Breast epithelium (tissue), 3 donors: ENCODE results near the gene ELMO1.
A peak's percentile ranks its signal among the peaks of the same experiment; 100 is the strongest.

Source experiments
- POLR2A ChIP-seq: fragments of 450-650 bp; IDR thresholded peaks from one replicate; pipeline ENCODE4 v1.6.1; 2016; ENCODE audit warnings: antibody characterized with exemption, mild to moderate bottlenecking, moderate library complexity
- POLR2AphosphoS5 ChIP-seq, 3 donors: sonication (generic); formaldehyde crosslinking; IDR thresholded peaks; one replicate each; pipeline ENCODE4 v1.6.1; 2017; ENCODE audit warnings: antibody characterized with exemption in 3 of 3
- TF ChIP-seq, protein P1 (sequence below), 3 donors: fragments of 450-650 bp; IDR thresholded peaks; one replicate each; pipeline ENCODE4 v1.5.1; 2016 to 2017; ENCODE audit warnings: antibody characterized with exemption in 3 of 3, mild to moderate bottlenecking in 3 of 3, moderate library complexity in 3 of 3

DNA sequence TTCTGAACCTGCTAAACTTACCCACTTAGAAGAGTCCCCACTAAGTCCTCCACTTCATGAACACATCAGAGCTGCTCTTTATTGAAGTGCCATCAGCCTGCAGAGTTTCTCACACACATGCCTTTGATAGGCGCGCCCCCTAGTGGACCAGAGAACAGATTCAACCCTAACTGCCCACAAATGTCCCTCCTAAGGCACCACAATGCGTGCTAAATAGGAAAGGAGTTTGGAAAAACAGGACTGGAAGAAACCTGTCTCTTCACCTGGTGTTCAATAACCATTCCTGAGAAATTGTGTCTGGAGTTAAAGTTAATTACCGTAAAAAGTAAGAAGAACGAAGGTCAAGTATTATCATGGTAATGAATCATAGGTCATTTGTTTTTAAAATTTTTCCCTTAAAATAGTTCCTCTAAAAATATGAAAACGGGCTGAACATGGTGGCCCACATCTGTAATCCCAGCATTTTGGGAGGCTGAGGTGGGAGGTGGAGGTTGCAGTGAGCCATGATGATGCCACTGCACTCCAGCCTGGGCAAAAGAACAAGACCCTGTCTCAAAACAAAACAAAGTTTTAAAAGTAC is 249.7 kb downstream of the ELMO1 start:
- TF ChIP-seq POLR2A (no peak), POLR2AphosphoS5 (IDR thresholded peaks at IDR 0.05) (no peak)
- TF ChIP-seq, protein P1, sequence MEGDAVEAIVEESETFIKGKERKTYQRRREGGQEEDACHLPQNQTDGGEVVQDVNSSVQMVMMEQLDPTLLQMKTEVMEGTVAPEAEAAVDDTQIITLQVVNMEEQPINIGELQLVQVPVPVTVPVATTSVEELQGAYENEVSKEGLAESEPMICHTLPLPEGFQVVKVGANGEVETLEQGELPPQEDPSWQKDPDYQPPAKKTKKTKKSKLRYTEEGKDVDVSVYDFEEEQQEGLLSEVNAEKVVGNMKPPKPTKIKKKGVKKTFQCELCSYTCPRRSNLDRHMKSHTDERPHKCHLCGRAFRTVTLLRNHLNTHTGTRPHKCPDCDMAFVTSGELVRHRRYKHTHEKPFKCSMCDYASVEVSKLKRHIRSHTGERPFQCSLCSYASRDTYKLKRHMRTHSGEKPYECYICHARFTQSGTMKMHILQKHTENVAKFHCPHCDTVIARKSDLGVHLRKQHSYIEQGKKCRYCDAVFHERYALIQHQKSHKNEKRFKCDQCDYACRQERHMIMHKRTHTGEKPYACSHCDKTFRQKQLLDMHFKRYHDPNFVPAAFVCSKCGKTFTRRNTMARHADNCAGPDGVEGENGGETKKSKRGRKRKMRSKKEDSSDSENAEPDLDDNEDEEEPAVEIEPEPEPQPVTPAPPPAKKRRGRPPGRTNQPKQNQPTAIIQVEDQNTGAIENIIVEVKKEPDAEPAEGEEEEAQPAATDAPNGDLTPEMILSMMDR (IDR thresholded peaks at IDR 0.05) = peak; percentile 77 to 81 (median 80)
